ENCODE results near the gene RPS19BP1.
"Not testable (repeated sequence)": the region's sequence is repeated elsewhere in the genome, so short reads cannot be mapped to it uniquely, and the experiment has no call there.

GRCh38 chr22:39521106-39521885 lies 11.3 kb downstream of the RPS19BP1 start:
- not testable (repeated sequence) for TF ChIP-seq CTCF (IDR thresholded peaks at IDR 0.05 in 4 of 5, conservative IDR thresholded peaks at IDR 0.05 in 1 of 5); POLR2A (IDR thresholded peaks at IDR 0.05)
